Right lobe of liver (tissue), 6 donors: ENCODE results near the gene TLX1. TPM values are rescaled to one million over a fixed set of nuclear protein-coding genes. Genes with fewer than 3 reads are reported as not detected.

Experiments used
- ATAC-seq, 4 donors: fragments of 200-7000 bp; cut with Tn5 transposase; one replicate each; pipeline ENCODE4 v1.9.1; 2020; ENCODE audit warnings: mild to moderate bottlenecking in 4 of 4, moderate library complexity in 4 of 4
- DNase-seq, 3 donors: peaks; one replicate each; pipeline ENCODE4 v3.0.0-alpha.2; 2020
- H3K27ac ChIP-seq, 3 donors: fragments of 200-600 bp; one replicate each; pipeline ENCODE4 v1.8.0; 2022
- H3K27me3 ChIP-seq, 2 donors: fragments of 200-600 bp; one replicate each; pipeline ENCODE4 v1.8.0; 2022
- H3K36me3 ChIP-seq, 4 donors: fragments of 200-600 bp; sonication (generic) in 1 of 4; one replicate each; pipeline versions ENCODE4 v1.5.1 to v1.8.0; 2017 to 2022; ENCODE audit warnings: control low read depth in 1 of 4
- H3K4me1 ChIP-seq, 4 donors: fragments of 200-600 bp; sonication (generic) in 1 of 4; one replicate each; pipeline versions ENCODE4 v1.5.1 to v1.8.0; 2017 to 2022; ENCODE audit warnings: control low read depth in 1 of 4
- H3K4me3 ChIP-seq, 3 donors: fragments of 200-600 bp; one replicate each; pipeline ENCODE4 v1.8.0; 2022
- H3K9me3 ChIP-seq, 4 donors: fragments of 200-600 bp; sonication (generic) in 1 of 4; one replicate each; pipeline versions ENCODE4 v1.5.1 to v1.8.0; 2017 to 2022; ENCODE audit warnings: control low read depth in 1 of 4
- CTCF ChIP-seq, 4 donors: fragments of 200-600 bp in 3 of 4; fragments of 450-650 bp in 1 of 4; IDR thresholded peaks; one replicate each; pipeline versions ENCODE4 v1.5.1 to v1.8.0; 2016 to 2022; ENCODE audit warnings: antibody characterized with exemption in 4 of 4, mild to moderate bottlenecking in 2 of 4
- POLR2A ChIP-seq: fragments of 450-650 bp; IDR thresholded peaks from one replicate; pipeline ENCODE4 v1.6.1; 2017; ENCODE audit warnings: antibody characterized with exemption, mild to moderate bottlenecking
- WGBS: methylation state at CpG from one replicate; pipeline ENCODE4 v1.1.6; 2018; ENCODE audit warnings: low coverage, low lambda C conversion rate; ENCODE audit not compliant: insufficient coverage; ENCODE audit errors: missing lambda C conversion rate; 5-methylcytosine and 5-hydroxymethylcytosine counted together
- intact Hi-C, 2 donors: fragments of 100-400 bp; cut with DNase I; formaldehyde crosslinking; loops; one replicate each; pipeline versions ENCODE4 v1.11.2 to v1.14.1; 2022
- total RNA-seq, 6 experiments: library from RNA; depleted of rRNA in 2 of 6; stranded (reverse); fragments of >200 nt in 2 of 6; fragmentation: NEBNext Ultra II Directional in 3 of 6; extraction: Animal tissue kit (Norgen Biotek cat#: 25700) in 3 of 6; gene quantifications; one replicate each; pipeline versions ENCODE4 v1.1.0 to v1.2.4, GENCODE V29; 2016 to 2023
- donor health status: DM: no; HTN: yes; CAD: no.
- donor health status: DM: no; HTN: no; CAD: no.
- donor health status: DM: no; HTN: no; CAD: no.
- donor health status: DM: no; HTN: yes; CAD: no.
- donor health status: DM: no; HTN: yes; CAD: no.

Gene TLX1
- total RNA-seq, 6 experiments from 2014 or later: 0.12 to 0.60 (median 0.27) TPM

GRCh38 chr10:101131962-101132635, 999 bp downstream of the TLX1 start:
- peaks cover 0 to 24% (median 0%) of the 10 kb centered on the region in 4 donors for H3K4me1 ChIP-seq
- H3K36me3 ChIP-seq: no peaks in the 10 kb centered on the region
- H3K4me3 ChIP-seq: no peak overlapping the region
- H3K27me3 ChIP-seq: peaks cover 12 to 58% of the 10 kb centered on the region in 2 donors
- TF ChIP-seq POLR2A (no peak), CTCF (IDR thresholded peaks at IDR 0.05) (no peak)
- DNase-seq (no peak), ATAC-seq (peak in 2 of 4 donors; percentile 12 to 14)
- intact Hi-C loops: no loop called here
- no peaks in the 10 kb centered on the region for H3K9me3 ChIP-seq
- 8% methylated on average over 8 of the region's 39 CpGs for WGBS
- H3K27ac ChIP-seq: no peak overlapping the region

- no peak for TF ChIP-seq CTCF (IDR thresholded peaks at IDR 0.05)
- no peak for TF ChIP-seq POLR2A
- Histone ChIP-seq H3K27me3 (peaks cover 12 to 58% of the 10 kb centered on the region in 2 donors), H3K4me1 (peaks cover 0 to 24% (median 0%) of the 10 kb centered on the region in 4 donors), H3K9me3 (no peaks in the 10 kb centered on the region), H3K27ac (no peak overlapping the region), H3K36me3 (no peaks in the 10 kb centered on the region), H3K4me3 (no peak overlapping the region)
- ATAC-seq (no peak), DNase-seq (no peak)
- 11% methylated on average over 10 of the region's 24 CpGs for WGBS
- intact Hi-C loops: no loop called here
These were observed 1.8 kb downstream of the TLX1 start for GRCh38 chr10:101132636-101133473.

GRCh38 chr10:101133489-101134298, 2.6 kb downstream of the TLX1 start:
- peaks cover 12 to 58% of the 10 kb centered on the region in 2 donors for H3K27me3 ChIP-seq
- WGBS: 32% methylated on average over 4 of the region's 54 CpGs
- no peak for TF ChIP-seq POLR2A
- TF ChIP-seq CTCF (IDR thresholded peaks at IDR 0.05): no peak
- no peak for ATAC-seq
- H3K4me1 ChIP-seq: peaks cover 0 to 24% (median 0%) of the 10 kb centered on the region in 4 donors
- intact Hi-C loops: no loop called here
- DNase-seq: no peak
- H3K4me3 ChIP-seq: no peak overlapping the region
- no peak overlapping the region for H3K27ac ChIP-seq
- no peaks in the 10 kb centered on the region for H3K36me3 ChIP-seq
- no peaks in the 10 kb centered on the region for H3K9me3 ChIP-seq

GRCh38 chr10:101134299-101135127, 3.4 kb downstream of the TLX1 start:
- peak in 3 of 4 donors; percentile 11 to 24 (median 17) for ATAC-seq
- intact Hi-C loops: no loop called here

More at GRCh38 chr10:101134299-101135127, 3.4 kb downstream of the TLX1 start:
- H3K9me3 ChIP-seq: no peaks in the 10 kb centered on the region
- TF ChIP-seq CTCF (IDR thresholded peaks at IDR 0.05) (no peak), POLR2A (no peak)
- no peak overlapping the region for H3K27ac ChIP-seq
- no peak for DNase-seq
- 2% methylated on average over 28 of the region's 60 CpGs for WGBS
- no peaks in the 10 kb centered on the region for H3K36me3 ChIP-seq
- H3K4me3 ChIP-seq: no peak overlapping the region
- peaks cover 18 to 60% of the 10 kb centered on the region in 2 donors for H3K27me3 ChIP-seq
- peaks cover 0 to 24% (median 0%) of the 10 kb centered on the region in 4 donors for H3K4me1 ChIP-seq
